GM23338 (cell line): ENCODE data around the gene VHLL.

Experiments used
- CREB1 ChIP-seq: fragments of 250-450 bp; sonication (Bioruptor Pico); IDR thresholded peaks from 2 replicates; pipeline ENCODE4 v1.5.0; 2020; ENCODE audit warnings: low read depth, mild to moderate bottlenecking, moderate library complexity
- CTCF ChIP-seq, 2 experiments: fragments of 200-600 bp in 1 of 2; sonication (generic) in 1 of 2; conservative IDR thresholded peaks; 2 replicates each; pipeline versions ENCODE4 v1.5.1 to v1.6.1; 2016 to 2017; ENCODE audit warnings: antibody characterized with exemption in 2 of 2, low read depth in 2 of 2, mild to moderate bottlenecking in 2 of 2, moderate library complexity in 1 of 2
- EZH2 ChIP-seq: fragments of 200-600 bp; sonication (generic); IDR thresholded peaks from one replicate; pipeline ENCODE4 v1.8.0; 2017; ENCODE audit warnings: antibody characterized with exemption, mild to moderate bottlenecking, low read depth; ENCODE audit not compliant: unreplicated experiment
- EZH2phosphoT487 ChIP-seq: fragments of 200-600 bp; sonication (generic); IDR thresholded peaks from one replicate; pipeline ENCODE4 v1.8.1; 2018; ENCODE audit warnings: antibody characterized with exemption; ENCODE audit not compliant: unreplicated experiment
- JUNB ChIP-seq: IDR thresholded peaks from one replicate; pipeline ENCODE4 v1.6.1; 2016; ENCODE audit warnings: antibody characterized with exemption; ENCODE audit not compliant: unreplicated experiment
- POLR2AphosphoS5 ChIP-seq: IDR thresholded peaks from 2 replicates; pipeline ENCODE4 v1.6.1; 2016; ENCODE audit warnings: antibody characterized with exemption, low read depth
- REST ChIP-seq: IDR thresholded peaks from one replicate; pipeline ENCODE4 v1.6.1; 2018; ENCODE audit warnings: antibody characterized with exemption; ENCODE audit not compliant: unreplicated experiment

GRCh38 chr1:156346636-156347035 is 47.5 kb upstream of the VHLL start:
- TF ChIP-seq CTCF (conservative IDR thresholded peaks at IDR 0.05; ENCODE audit: low read depth in 2 of 2) (no peak), EZH2 (no peak), EZH2phosphoT487 (no peak), POLR2AphosphoS5 (no peak), JUNB (no peak), REST (no peak), CREB1 (CRISPR knock-in tag) (no peak)
